Measurements from ENCODE around the gene PROP1.
A peak's percentile ranks its signal among the peaks of the same experiment; 100 is the strongest.
"Not testable (repeated sequence)": the region's sequence is repeated elsewhere in the genome, so short reads cannot be mapped to it uniquely, and the experiment has no call there.

Gene PROP1

GRCh38 chr5:177992466-177992865 is 3.6 kb downstream of the PROP1 start:
- in situ Hi-C loops (cut with HindIII; ENCODE audit: low pct_unique_long_range_greater_than_20kb, low sequenced_read_pairs), result no loop called here
- DNase-seq (ENCODE audit: low read depth in 1 of 2, low spot score in 1 of 2), result no peak

DNA sequence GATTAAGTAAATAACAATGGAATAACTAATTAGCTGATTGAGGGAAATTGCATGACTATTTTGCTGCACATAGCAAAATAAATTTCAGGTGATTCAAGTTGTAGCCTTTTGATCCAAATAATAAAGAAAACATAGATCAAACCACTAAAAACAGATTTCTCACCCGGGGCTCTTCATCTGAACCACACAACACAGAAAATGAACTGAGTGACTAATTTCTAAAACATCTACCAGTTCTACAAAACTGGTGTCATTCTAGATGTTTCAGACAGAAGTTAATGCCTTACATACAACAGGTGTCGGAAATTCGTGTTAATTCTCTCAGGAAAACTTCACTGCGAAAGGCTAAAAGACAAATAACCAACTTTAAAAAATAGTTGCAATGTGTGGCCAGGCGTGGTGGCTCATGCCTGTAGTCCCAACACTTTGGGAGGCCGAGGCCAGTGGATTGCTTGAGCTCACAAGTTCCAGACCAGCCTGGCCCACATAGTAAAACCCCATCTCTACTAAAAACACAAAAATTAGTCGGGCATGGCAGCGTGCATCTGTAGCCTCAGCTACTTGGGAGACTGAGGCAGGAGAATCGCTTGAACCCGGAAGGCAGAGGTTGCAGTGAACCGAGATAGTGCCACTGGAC is 6.9 kb downstream of the PROP1 start:
- no peak for TF ChIP-seq JUND (IDR thresholded peaks at IDR 0.05; ENCODE audit: low read depth)
- in situ Hi-C loops (cut with HindIII; ENCODE audit: low pct_unique_long_range_greater_than_20kb, low sequenced_read_pairs), result no loop called here
- no peak for DNase-seq (ENCODE audit: low read depth in 1 of 2, low spot score in 1 of 2)

More at GRCh38 chr5:177992466-177992865, 3.6 kb downstream of the PROP1 start:
- no peak for TF ChIP-seq JUND (IDR thresholded peaks at IDR 0.05; ENCODE audit: low read depth)

GRCh38 chr5:177987326-177987725 is 8.7 kb downstream of the PROP1 start:
- no peak for TF ChIP-seq JUND (IDR thresholded peaks at IDR 0.05; ENCODE audit: low read depth)
- no peak for DNase-seq (ENCODE audit: low read depth in 1 of 2, low spot score in 1 of 2)
- in situ Hi-C loops (cut with HindIII; ENCODE audit: low pct_unique_long_range_greater_than_20kb, low sequenced_read_pairs), result no loop called here

GRCh38 chr5:177985430-177986040 is 10.5 kb downstream of the PROP1 start:
- DNase-seq (ENCODE audit: low read depth in 1 of 2, low spot score in 1 of 2), result no peak
- in situ Hi-C loops (cut with HindIII; ENCODE audit: low pct_unique_long_range_greater_than_20kb, low sequenced_read_pairs), result no loop called here
- TF ChIP-seq JUND (IDR thresholded peaks at IDR 0.05; ENCODE audit: low read depth), result no peak

DNA sequence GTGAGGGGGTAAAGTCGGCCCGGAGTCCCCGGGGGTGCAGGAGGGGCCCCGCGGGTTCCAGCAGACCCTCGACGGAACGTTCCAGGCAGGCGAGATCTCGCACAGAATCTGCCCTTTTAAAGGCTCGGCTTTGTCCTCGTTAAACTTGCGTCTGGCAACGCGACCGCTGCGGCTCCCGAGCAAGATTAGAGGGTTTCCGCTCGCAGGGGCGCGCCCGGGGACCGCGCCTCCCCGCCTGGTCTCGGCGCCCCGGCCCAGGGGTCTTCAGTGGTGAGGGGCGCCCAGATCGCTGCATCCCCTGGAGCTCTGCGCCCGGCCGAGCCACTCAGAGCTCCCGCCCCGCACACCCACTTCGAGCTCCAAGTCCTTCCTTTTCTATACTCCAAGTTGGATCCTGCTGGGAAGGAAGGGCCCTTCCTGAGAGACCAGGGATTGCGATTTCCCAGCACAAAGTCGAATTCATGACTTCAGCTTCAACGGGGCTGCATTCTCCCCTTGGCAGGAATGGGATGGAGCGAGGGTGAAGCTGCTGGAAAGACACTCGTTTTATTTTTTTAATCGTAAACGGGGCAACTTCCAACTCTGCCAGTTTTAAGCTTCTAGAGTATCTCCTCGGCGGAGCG is 11.3 kb downstream of the PROP1 start:
- TF ChIP-seq JUND (IDR thresholded peaks at IDR 0.05; ENCODE audit: low read depth), result no peak
- in situ Hi-C loops (cut with HindIII; ENCODE audit: low pct_unique_long_range_greater_than_20kb, low sequenced_read_pairs), result no loop called here
- no peak for DNase-seq (ENCODE audit: low read depth in 1 of 2, low spot score in 1 of 2)

DNA sequence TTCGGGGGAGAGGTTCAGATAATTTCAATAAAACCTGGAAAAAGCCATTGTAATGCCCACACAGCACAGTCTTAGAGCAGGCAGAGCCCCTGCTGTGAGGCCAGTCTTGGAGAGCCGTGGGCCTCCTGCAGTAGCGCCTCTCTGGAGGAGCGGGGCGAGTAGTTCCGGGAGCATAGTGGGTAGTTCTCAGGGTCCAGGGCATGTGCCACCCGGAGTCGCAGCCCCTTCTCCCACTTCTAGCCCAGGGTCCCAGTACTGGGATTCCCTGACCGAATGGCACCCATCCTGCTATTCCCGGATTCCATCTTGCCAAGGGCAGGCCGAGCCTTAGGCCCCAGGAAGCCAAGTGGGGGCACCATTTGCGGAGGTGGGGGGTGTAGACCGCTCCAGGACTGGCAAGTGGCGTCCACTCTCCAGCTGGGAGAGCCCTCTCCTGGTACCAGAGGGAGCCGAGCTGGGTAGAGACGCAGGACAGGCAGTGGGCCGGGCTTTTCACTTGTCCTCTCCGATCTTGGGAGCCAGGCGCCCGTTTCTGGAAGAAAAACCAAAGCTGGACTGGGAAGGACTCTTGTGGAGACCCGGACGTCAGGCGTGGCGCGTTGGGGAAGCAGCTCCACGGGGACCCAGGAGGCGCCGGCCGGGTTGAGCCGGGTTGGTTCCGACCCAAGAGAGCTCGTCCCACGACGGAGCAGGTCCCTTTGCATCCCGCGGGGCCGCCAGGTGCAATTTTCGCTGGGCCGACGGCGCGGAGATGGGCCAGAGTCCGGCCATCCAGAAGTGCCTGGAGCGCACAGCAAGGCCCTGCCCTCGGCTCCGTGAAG is 12.1 kb downstream of the PROP1 start:
- TF ChIP-seq JUND (IDR thresholded peaks at IDR 0.05; ENCODE audit: low read depth), result no peak
- in situ Hi-C loops (cut with HindIII; ENCODE audit: low pct_unique_long_range_greater_than_20kb, low sequenced_read_pairs), result no loop called here
- DNase-seq (ENCODE audit: low read depth in 1 of 2, low spot score in 1 of 2), result no peak

DNA sequence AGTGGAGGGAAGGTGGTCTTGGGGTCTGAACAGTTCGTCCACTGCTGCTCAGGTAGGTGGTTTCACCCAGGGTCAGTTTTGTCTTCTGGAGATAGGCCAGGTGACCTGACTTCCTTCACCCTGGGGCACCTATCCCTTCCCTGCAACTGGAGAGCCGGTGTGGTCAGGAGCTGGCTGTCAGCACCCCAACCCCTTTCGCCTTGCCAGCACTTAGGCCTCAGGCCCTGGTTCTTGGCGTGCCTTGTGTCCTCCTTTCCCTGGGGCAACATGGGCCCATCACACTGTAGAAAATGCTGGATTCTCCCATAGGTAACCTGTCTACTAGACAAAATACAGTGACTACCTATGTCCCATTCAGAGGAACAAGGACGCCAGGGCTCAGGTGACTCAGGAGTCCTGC is 13.1 kb downstream of the PROP1 start:
- DNase-seq (ENCODE audit: low read depth in 1 of 2, low spot score in 1 of 2), result no peak

DNA sequence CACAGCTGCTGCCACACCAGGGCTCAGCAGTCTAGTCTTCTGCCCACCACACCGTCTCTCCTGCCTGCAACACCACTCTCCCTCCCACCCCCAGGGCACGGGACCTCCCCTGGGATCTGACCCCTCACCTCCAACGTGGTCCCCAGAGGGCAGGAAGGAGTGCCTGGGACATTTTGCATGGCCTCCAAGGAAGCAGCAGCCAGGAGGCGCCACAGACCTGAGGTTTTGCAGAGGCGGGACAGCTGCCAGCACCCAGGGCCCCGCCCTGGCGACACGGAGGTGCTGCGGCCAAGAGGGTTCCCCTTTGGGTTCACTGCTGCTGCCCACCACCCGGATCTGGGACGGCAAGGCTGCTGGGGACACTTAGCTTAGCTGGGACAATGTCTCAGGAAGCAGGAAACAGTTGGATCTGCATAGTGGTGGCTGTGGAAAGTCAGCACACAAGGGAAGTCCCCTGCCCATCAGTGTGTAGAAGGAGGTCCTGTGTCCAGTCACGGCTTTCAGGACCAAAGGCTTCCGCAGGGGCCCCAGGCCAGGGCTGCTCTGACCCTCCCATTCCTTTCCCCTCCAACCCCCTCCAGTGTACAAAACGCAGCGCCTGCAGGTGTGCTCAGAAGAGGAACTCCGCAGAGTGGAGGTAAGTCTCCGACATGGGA is 13.8 kb downstream of the PROP1 start:
- in situ Hi-C loops (cut with HindIII; ENCODE audit: low pct_unique_long_range_greater_than_20kb, low sequenced_read_pairs), result no loop called here
- DNase-seq (ENCODE audit: low read depth in 1 of 2, low spot score in 1 of 2), result peak in 1 of 2 experiments; percentile 39
- no peak for TF ChIP-seq JUND (IDR thresholded peaks at IDR 0.05; ENCODE audit: low read depth)

More for the DNA sequence above, 13.1 kb downstream of the PROP1 start:
- TF ChIP-seq JUND (IDR thresholded peaks at IDR 0.05; ENCODE audit: low read depth), result no peak
- in situ Hi-C loops (cut with HindIII; ENCODE audit: low pct_unique_long_range_greater_than_20kb, low sequenced_read_pairs), result no loop called here

- no peak for TF ChIP-seq JUND (IDR thresholded peaks at IDR 0.05; ENCODE audit: low read depth)
- no peak for DNase-seq (ENCODE audit: low read depth in 1 of 2, low spot score in 1 of 2)
- in situ Hi-C loops (cut with HindIII; ENCODE audit: low pct_unique_long_range_greater_than_20kb, low sequenced_read_pairs), result no loop called here
These were observed 14.6 kb downstream of the PROP1 start for GRCh38 chr5:177981296-177982071.

DNA sequence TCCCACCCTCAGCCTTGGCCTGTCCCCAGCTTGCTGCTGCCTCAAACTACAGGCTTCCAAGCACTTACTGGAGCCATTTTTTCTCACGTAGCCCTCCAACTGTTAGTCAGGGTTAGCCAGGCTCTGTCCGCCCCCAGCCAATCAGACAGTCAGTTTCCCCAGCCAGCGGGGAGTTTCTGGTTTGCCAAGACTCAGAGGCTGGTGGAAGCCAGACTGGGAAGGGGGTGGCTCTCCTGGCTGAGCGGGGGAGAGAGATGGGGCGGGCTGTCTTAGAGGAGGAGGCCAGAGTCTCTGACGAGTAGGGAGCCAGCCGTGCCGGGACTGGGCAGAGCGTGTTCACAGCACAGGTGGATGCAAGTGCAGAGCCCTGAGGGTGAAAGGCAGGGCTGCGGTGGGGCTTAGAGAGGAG is 15.3 kb downstream of the PROP1 start:
- DNase-seq (ENCODE audit: low read depth in 1 of 2, low spot score in 1 of 2), result no peak
- TF ChIP-seq JUND (IDR thresholded peaks at IDR 0.05; ENCODE audit: low read depth), result no peak
- in situ Hi-C loops (cut with HindIII; ENCODE audit: low pct_unique_long_range_greater_than_20kb, low sequenced_read_pairs), result no loop called here

- in situ Hi-C loops (cut with HindIII; ENCODE audit: low pct_unique_long_range_greater_than_20kb, low sequenced_read_pairs); DNase-seq (ENCODE audit: low read depth in 1 of 2, low spot score in 1 of 2): not testable (repeated sequence)
These were observed 18.4 kb downstream of the PROP1 start for GRCh38 chr5:177977600-177977999.

All from T47D (cell line).